Esophagus muscularis mucosa (tissue), 4 donors: ENCODE measurements around the gene RIMS1.

ENCODE experiments used
- CTCF ChIP-seq, 3 experiments: fragments of 200-600 bp in 2 of 3; fragments of 450-650 bp in 1 of 3; sonication (generic) in 2 of 3; IDR thresholded peaks; one replicate each; pipeline ENCODE4 v1.5.1; 2017 to 2019; ENCODE audit warnings: antibody characterized with exemption in 3 of 3, mild to moderate bottlenecking in 2 of 3, moderate library complexity in 1 of 3
- EP300 ChIP-seq: sonication (generic); formaldehyde crosslinking; IDR thresholded peaks from one replicate; pipeline ENCODE4 v1.6.1; 2017; ENCODE audit warnings: antibody characterized with exemption
- POLR2A ChIP-seq: fragments of 450-650 bp; IDR thresholded peaks from one replicate; pipeline ENCODE4 v1.6.1; 2017; ENCODE audit warnings: antibody characterized with exemption, moderate library complexity, mild to moderate bottlenecking, low read depth
- POLR2AphosphoS5 ChIP-seq, 2 donors: sonication (generic); formaldehyde crosslinking; IDR thresholded peaks; one replicate each; pipeline ENCODE4 v1.6.1; 2017; ENCODE audit warnings: antibody characterized with exemption in 2 of 2

- TF ChIP-seq CTCF (IDR thresholded peaks at IDR 0.05) (no peak), POLR2A (no peak), POLR2AphosphoS5 (IDR thresholded peaks at IDR 0.05) (no peak), EP300 (no peak)
Measured at GRCh38 chr6:72365773-72366172, 479.4 kb downstream of the RIMS1 start.
